GM20431 (cell line): Measurements from ENCODE around the gene AP3D1.
"Not testable (repeated sequence)": the region's sequence is repeated elsewhere in the genome, so short reads cannot be mapped to it uniquely, and the experiment has no call there.

Experiments
- in situ Hi-C: fragments of 300-500 bp; cut with MseI, MboI; formaldehyde crosslinking; loops from one replicate; pipeline ENCODE4 v1.15.0; 2020; ENCODE audit warnings: low sequenced_read_pairs; ENCODE audit not compliant: unreplicated experiment

The AP3D1 gene

GRCh38 chr19:2131012-2131975, 20.1 kb downstream of the AP3D1 start:
- in situ Hi-C loops: not testable (repeated sequence)

DNA sequence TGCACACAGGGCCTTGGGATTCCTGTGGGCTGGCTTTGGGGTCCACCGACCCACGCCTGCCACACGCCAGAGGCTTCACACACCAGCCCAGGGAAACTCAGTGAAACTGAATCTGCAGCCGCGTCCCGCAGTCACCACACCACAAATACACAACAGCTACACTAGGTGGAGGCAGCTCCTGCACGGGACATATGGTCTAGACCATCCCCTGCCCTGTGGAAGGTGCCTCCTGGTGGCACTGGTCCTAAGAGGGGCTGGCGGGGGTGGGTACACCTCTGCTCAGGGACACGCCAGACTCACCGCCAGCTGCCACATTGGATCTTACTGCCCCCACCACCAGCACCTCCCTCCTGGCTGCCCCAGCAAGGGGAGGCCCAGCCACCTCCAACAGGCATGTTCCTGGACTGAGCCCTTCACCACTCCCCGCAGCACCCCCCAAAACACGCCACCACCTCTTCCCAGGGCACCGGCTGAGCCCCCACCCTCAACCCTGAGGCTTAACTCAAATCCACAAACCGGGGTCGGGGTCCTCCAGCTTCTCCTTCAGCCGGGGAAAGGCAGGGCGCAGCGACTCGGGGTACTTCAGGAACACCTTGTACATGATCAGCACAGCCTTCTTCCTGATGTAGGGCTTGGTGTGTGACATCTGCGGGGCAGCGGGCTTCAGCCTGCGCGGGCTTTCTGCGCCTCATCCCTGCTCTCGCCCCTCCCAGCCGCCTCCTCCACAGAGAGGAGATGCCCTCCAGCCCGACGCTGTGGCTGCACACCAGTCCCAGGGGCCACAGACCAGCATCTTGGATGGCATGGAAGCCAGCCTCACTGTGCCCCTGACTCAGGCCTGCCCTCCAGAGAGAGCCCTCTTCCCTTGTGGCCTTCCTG, 21.2 kb downstream of the AP3D1 start:
- in situ Hi-C loops: no loop called here

DNA sequence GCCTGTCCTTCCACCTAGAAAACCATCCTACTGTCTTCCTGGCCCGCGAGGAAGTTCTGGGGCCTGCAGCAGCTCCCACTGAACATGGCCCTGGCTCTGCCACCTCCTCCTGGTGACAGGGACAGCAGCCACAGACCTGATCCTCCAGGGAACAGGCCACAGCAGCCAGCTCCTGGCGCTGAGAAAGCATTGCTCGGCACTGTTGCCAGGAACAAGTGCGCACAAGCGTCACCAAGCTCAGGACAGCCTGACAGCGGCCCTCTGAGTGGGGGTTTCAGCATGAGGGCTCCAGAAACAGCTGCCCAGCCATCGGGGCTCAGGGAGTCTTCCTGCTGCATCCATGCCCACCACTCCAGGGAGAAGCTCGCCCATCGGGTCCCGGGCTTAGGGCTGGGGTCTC, 21.9 kb downstream of the AP3D1 start:
- in situ Hi-C loops: no loop called here

GRCh38 chr19:2129022-2129421, 22.3 kb downstream of the AP3D1 start:
- in situ Hi-C loops: no loop called here

DNA sequence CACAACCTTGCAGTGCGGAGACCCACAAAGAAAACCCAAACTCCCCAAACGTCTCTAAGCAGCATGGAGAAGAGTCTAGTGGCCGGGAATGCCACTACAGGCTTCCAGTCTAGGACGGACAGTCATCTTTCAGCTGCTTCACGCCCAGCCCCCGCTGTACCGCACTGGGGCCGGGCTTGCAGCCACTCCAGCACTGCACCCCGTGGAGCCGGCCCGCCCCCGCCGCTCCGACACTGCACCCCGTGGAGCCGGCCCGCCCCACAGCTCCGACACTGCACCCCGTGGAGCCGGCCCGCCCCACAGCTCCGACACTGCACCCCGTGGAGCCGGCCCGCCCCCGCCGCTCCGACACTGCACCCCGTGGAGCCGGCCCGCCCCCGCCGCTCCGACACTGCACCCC, 23.1 kb downstream of the AP3D1 start:
- in situ Hi-C loops: not testable (repeated sequence)

DNA sequence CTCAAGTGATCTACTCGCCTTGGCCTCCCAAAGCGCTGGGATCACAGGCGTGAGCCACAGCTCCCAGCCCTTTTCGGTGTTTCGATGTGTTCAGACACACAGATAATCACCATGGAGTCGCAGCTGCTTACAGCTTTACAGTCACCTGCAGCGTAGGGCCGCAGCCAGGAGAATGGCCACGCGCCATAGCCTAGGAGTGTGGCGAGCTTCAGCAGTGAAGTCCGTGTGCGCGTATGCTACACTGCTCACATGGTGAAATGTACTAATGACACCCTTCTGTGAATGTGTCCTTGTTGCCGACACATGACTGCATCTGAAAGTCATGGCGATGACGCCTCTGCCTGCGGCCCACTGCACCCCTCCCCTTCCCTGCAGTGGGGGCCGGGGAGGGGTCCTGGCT, 23.6 kb downstream of the AP3D1 start:
- in situ Hi-C loops: no loop called here

DNA sequence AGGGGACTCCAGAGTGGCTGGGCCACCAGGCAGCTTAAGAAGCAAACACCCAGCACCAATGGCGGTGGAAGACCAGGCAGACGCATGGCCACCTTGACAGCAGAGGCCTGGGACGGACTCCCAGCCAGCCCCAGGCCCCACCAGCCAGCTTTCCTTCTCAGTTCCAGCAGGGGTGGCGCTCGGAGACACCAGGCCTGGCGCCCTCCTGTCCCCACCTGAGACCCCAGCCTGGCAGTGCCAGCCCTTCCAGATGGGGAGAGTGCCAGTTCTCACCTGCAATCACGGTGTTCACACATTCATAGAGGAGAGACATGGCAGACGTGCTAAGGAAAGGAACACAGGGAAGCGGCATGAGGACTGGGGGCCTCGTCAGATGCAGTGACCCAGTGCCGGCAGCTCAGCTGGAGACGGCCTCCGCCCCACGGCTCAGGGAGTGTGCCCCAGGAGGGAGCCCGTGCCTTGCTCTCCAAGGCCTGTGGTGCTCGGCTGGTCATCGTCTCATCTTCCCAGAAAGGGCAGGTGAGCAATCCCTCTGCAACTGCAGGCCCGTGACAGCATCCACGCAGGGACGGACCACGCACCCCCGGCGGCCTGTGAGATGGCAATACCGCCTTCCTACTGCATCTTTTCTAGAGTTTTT, 24.4 kb downstream of the AP3D1 start:
- in situ Hi-C loops: no loop called here

DNA sequence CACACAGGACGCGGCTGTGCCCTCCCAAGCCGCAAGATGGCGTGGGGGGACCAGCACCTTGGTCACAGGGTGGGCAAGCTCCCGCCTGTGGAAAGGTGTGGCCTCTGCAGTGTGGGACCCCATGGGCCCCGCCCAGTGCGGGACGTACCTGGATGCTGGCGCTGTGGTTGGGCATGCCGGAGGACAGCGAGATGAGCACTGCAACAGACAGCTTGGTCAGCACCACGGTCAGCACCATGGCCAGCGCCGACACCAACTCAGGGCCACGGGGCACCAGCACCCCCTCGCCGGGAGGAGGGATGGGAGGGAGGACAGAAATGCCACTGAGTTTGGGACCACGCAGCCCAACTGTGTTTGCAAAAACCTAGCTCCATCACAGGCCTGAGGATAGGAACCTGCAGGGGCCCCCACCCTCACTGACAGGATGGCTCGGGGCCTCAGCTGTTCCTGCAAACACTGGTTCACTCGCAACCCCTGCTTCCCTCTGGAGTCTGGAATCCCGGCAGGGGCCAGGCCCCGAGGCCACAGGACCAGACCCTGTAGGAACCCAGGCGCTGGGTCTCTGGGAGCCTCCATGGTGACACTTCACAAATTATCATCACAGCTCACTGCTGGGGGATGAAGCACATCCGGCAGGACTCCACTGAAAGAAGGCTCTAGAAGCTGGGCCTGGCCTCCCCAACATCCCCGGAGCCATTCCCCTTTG, 27.5 kb downstream of the AP3D1 start:
- in situ Hi-C loops: no loop called here

DNA sequence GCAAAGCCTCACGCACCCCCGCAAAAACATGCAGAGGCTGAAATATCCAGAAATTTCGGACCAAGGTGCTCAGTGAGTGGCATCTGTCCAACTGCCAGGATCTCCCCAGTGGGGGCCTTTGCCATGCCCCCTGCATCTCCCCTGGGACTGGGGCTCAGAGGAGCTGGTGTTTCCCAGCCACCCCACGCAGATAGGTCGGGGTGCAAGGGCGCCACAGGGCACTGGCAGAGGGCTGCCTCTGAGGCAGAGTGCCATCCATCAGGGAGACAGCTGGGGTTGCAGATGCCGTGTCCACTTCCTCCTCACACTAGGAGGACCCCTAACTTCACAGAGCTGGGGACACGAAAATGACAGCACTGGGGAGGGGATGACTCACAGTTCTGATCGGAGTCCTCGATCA, 28.4 kb downstream of the AP3D1 start:
- in situ Hi-C loops: no loop called here

- in situ Hi-C loops: no loop called here
Measured at GRCh38 chr19:2122251-2122650, 29.1 kb downstream of the AP3D1 start.

- in situ Hi-C loops: no loop called here
Measured at GRCh38 chr19:2121416-2122051, 29.8 kb downstream of the AP3D1 start.

DNA sequence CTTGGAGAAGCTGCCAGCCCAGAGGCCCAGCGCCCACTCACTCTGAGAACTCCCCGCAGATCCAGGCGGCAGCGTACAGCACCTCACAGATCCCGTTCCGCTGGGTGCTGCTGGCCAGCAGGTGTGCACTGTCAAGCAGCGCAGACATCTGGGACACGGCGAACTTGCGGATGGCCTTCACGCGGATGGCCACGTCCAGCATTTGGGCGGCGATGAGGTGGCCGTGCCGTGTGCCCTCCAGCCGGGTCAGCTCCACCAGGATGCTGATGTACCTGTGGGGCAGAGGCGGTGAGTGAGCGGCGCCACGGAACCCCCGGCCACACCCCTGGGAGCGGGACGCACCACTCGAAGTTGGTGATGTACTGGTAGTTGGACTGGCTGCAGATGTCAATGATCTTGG, 30.5 kb downstream of the AP3D1 start:
- in situ Hi-C loops: no loop called here

DNA sequence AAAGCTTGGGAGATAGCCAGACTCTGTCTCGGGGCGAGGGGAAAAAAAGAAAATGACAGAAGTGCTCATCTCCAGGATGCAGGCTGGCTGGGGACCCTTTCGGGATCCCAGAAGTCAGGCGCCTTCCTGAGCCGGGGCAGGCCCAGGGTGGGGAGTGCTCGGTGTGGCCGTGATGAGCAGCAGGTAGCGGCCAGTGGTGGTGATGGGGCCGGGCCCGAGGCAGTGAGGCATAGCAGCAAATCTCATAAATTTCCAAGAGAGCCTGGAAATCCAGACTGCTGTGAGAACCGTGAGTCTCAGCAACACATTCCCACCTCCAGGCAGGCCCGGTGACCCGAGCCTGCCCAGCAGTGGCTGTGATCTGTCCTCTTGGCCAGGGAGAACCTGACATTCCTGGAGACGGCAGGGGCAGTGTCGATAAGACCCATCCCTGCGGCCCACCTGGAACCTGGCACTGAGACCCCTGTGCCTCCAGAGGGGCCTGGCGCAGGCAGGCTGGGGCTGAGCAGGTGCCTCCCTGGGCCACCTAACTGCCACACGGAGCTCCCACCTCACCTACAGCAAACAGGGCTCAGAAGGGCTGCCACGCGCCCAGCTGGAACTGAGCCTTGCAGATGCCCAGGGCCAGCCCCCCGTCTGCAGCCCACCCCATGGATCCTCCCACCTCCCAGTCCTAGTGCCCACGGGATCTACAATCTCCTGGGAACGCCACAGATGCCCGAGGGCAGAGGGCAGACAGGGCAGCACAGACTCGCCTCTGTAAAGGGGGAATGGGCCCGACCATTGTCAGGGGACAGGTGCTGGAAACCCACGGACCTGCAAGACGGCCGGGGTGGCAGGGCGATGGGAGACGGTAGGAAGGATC, 31.2 kb downstream of the AP3D1 start:
- in situ Hi-C loops: no loop called here

DNA sequence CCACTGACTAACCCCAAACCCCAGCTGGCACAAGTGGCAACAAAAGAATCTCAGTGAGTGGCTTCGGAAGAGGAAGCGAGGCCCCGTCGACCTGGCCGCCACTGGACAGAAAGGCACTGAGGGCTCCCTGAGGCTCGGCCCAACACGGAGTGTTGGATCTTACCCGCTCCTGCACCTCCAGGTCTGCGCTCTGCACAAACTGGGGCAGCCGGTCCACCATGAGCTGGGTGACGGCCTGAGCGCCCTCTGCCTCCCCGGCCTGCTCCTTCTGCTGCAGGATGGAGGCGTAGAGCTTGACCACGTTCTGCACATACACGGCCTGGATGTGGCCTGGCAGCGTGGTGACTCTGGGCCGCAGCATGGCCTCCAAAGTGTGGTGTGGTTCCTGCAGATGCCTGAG, 32.9 kb downstream of the AP3D1 start:
- in situ Hi-C loops: no loop called here

GRCh38 chr19:2117215-2117960, 34.0 kb downstream of the AP3D1 start:
- in situ Hi-C loops: no loop called here

DNA sequence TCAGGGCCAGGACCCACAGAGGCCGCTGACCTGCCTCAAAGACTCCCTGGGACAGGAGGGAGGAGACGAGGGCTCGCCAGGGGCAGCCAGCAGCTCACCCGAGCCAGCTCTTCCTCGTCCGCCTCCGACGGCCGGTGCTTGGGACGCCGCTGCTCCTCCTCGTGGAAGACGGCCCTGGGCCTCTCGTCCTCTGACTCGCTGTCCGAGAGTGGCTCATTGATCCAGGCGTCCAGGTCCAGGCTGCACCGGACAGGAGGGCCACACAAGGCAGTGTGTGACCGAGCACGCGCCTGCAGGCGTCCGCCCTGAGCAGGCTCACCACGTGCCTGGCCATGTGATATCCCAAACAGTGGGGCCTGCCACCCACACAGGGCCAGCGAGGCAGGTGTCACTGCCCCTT, 34.9 kb downstream of the AP3D1 start:
- in situ Hi-C loops: no loop called here

- in situ Hi-C loops: no loop called here
Measured at GRCh38 chr19:2115911-2116426, 35.4 kb downstream of the AP3D1 start.

DNA sequence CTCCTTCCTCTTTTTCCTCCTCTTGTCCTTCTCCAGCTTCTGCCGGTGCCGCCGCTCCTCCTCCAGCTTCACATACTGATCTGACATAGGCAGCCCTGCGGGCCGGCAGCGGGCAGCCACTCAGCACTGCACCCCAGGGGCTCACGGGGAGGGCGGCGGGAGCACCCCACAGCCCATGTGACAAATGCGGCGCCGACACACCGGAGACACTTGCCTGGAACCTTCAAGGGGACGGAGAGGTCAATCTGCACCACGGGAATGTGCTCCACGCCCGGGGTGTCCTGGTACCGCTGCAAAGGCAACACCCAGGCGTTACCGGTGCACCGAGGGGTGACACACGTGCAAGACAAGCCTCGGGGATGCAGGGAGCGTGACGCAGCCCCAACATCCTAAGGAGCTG, 36.0 kb downstream of the AP3D1 start:
- in situ Hi-C loops: no loop called here
